ENCODE data around the gene CMKLR1.

DNA sequence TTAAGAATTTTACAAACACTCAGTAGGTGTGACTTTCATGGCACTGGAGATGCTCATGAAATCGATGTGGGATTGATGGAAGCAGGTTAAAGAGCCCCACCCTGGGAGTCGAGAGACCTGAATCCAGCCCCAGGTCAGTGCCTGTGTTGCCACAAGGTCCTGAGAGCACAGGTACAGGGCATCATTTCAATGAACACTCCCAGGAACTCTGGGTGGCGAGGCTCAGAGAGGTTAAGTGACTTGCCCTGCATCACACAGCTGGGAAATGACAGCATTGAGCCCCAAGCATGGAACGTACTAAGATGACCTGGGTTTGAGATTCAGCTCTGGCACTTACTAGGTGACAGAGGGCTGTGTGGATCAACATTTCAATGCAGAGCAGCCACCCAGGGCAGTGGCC, 98.2 kb downstream of the CMKLR1 start:
- TF ChIP-seq, protein P1, sequence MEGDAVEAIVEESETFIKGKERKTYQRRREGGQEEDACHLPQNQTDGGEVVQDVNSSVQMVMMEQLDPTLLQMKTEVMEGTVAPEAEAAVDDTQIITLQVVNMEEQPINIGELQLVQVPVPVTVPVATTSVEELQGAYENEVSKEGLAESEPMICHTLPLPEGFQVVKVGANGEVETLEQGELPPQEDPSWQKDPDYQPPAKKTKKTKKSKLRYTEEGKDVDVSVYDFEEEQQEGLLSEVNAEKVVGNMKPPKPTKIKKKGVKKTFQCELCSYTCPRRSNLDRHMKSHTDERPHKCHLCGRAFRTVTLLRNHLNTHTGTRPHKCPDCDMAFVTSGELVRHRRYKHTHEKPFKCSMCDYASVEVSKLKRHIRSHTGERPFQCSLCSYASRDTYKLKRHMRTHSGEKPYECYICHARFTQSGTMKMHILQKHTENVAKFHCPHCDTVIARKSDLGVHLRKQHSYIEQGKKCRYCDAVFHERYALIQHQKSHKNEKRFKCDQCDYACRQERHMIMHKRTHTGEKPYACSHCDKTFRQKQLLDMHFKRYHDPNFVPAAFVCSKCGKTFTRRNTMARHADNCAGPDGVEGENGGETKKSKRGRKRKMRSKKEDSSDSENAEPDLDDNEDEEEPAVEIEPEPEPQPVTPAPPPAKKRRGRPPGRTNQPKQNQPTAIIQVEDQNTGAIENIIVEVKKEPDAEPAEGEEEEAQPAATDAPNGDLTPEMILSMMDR (IDR thresholded peaks at IDR 0.05), result no peak
- TF ChIP-seq EZH2 (IDR thresholded peaks at IDR 0.05; ENCODE audit: borderline replicate concordance, insufficient read depth, low read depth, low read length, poor library complexity, severe bottlenecking), result no peak

Measured in B cell (primary cell).